Breast epithelium (tissue), 3 donors: Measurements from ENCODE around the gene ARHGAP31.

Source experiments
- POLR2A ChIP-seq: fragments of 450-650 bp; IDR thresholded peaks from one replicate; pipeline ENCODE4 v1.6.1; 2016; ENCODE audit warnings: antibody characterized with exemption, mild to moderate bottlenecking, moderate library complexity
- TF ChIP-seq, protein P1 (sequence below), 3 donors: fragments of 450-650 bp; IDR thresholded peaks; one replicate each; pipeline ENCODE4 v1.5.1; 2016 to 2017; ENCODE audit warnings: antibody characterized with exemption in 3 of 3, mild to moderate bottlenecking in 3 of 3, moderate library complexity in 3 of 3

DNA sequence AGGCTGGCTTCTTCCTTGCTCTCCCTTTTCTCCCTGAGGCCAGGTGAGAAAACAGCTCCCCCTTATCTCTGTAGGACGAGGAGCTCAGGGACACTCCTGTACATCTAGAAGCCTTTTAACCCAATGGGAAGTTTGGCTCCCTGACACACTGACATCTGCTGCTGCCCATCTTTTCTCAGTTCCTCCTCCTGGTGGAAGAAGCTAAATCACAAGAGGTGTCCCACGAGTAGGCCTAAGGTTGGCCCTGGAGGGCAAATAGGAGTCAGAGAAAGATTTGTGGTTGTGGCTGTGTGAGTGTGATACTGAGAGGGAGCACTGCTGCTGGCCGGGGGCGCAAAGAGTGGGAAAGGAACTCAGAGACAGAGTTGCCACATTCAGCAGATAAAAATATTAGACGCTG is 49.5 kb downstream of the ARHGAP31 start:
- TF ChIP-seq, protein P1, sequence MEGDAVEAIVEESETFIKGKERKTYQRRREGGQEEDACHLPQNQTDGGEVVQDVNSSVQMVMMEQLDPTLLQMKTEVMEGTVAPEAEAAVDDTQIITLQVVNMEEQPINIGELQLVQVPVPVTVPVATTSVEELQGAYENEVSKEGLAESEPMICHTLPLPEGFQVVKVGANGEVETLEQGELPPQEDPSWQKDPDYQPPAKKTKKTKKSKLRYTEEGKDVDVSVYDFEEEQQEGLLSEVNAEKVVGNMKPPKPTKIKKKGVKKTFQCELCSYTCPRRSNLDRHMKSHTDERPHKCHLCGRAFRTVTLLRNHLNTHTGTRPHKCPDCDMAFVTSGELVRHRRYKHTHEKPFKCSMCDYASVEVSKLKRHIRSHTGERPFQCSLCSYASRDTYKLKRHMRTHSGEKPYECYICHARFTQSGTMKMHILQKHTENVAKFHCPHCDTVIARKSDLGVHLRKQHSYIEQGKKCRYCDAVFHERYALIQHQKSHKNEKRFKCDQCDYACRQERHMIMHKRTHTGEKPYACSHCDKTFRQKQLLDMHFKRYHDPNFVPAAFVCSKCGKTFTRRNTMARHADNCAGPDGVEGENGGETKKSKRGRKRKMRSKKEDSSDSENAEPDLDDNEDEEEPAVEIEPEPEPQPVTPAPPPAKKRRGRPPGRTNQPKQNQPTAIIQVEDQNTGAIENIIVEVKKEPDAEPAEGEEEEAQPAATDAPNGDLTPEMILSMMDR (IDR thresholded peaks at IDR 0.05) = no peak
- TF ChIP-seq POLR2A = no peak
